Measurements from ENCODE around the gene COLQ.
A peak's percentile ranks its signal among the peaks of the same experiment; 100 is the strongest.

The COLQ gene

DNA sequence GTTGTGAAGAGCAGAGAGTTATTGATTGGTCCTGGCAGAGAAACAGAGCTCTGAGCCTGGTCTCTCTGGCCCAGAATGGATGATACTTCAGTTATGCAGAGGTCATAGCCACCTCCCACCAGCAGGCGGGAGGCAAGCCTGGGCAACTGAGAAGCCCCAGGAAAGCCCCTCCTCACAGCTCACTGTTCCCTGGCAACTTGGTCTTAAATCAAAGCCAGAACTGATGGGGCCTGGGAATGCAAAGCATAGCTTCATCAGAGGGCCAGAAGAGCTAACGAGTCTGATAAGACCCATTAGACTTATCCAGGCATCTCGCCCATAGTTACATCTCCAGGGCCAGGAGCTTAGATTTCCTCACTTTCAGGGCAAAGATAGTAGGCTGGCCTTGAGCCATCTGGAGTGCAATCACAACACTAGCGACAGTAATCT, 5.5 kb upstream of the COLQ start:
- no peak for TF ChIP-seq CTCF (IDR thresholded peaks at IDR 0.05)
- Histone ChIP-seq H3K4me3 (ENCODE audit: low read depth in 1 of 2, low read length in 1 of 2) (no peak overlapping the region), H3K36me3 (no peaks in the 10 kb centered on the region), H3K4me1 (ENCODE audit: control insufficient read depth in 1 of 2, insufficient read depth in 1 of 2, low read depth in 1 of 2, low read length in 1 of 2) (peaks cover 5 to 8% of the 10 kb centered on the region in 2 experiments), H3K9me3 (no peaks in the 10 kb centered on the region), H3K27me3 (no peaks in the 10 kb centered on the region), H3K27ac (no peak overlapping the region)

DNA sequence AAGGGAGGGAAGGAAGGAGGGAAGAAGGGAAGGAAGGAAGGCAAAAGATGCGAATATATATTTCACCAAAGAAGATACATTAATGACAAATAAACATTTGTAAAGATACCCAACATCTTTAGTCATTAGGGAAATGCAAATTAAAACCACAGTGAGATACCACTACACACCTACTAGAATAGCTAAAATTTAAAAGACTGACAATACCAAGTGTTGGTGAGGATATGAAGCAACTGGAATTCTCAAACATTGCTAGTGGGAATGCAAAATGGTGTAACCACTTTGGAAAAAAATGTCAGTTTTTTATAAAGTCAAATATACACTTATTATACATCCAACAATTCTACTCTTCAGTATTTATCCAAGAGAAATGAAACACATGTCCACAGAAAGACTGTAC, 4.3 kb upstream of the COLQ start:
- no peaks in the 10 kb centered on the region for H3K36me3 ChIP-seq
- H3K9me3 ChIP-seq: no peaks in the 10 kb centered on the region
- peaks cover 15 to 21% of the 10 kb centered on the region in 2 experiments for H3K4me1 ChIP-seq (ENCODE audit: control insufficient read depth in 1 of 2, insufficient read depth in 1 of 2, low read depth in 1 of 2, low read length in 1 of 2)
- no peaks in the 10 kb centered on the region for H3K27me3 ChIP-seq
- no peak for TF ChIP-seq CTCF (IDR thresholded peaks at IDR 0.05)
- H3K27ac ChIP-seq: no peak overlapping the region
- no peak overlapping the region for H3K4me3 ChIP-seq (ENCODE audit: low read depth in 1 of 2, low read length in 1 of 2)

DNA sequence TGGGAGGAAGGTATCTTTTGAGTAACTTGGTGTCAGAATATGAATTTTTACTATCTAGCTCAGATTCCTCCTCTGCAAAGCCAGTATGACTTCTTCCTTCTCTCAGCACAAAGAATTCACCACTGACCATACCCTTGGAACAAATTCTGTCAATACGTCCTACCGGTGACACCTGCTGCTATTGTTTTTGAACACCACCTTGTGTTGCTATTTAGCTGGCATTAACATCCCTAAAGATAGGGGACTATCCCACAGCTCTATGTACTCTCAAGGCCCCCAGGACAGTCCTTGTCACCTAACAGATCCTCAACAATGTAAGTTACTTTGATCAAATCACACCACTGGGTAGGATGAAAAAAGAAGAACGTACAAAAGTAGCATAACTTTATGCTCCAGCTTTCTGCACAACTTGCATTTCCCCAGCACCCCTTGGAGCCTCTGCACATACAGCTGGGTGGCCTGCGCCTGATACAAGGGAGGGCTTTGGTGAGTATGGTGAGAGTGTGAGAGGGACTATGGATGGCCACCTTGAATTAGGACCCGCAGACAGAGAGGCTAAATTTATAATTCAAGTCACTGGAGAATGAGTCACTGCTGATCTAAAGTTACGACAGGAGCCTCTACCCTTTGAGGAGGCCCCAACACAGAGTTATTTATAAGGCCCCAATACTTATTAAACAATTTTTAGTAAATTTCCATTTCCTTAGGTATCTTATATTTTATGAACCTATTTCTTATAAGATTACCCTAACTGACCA, 2.3 kb upstream of the COLQ start:
- H3K36me3 ChIP-seq: no peaks in the 10 kb centered on the region
- H3K27me3 ChIP-seq: no peaks in the 10 kb centered on the region
- TF ChIP-seq CTCF (IDR thresholded peaks at IDR 0.05): no peak
- no peak overlapping the region for H3K27ac ChIP-seq
- peaks cover 15 to 24% of the 10 kb centered on the region in 2 experiments for H3K4me1 ChIP-seq (ENCODE audit: control insufficient read depth in 1 of 2, insufficient read depth in 1 of 2, low read depth in 1 of 2, low read length in 1 of 2)
- no peak overlapping the region for H3K4me3 ChIP-seq (ENCODE audit: low read depth in 1 of 2, low read length in 1 of 2)
- H3K9me3 ChIP-seq: no peaks in the 10 kb centered on the region

DNA sequence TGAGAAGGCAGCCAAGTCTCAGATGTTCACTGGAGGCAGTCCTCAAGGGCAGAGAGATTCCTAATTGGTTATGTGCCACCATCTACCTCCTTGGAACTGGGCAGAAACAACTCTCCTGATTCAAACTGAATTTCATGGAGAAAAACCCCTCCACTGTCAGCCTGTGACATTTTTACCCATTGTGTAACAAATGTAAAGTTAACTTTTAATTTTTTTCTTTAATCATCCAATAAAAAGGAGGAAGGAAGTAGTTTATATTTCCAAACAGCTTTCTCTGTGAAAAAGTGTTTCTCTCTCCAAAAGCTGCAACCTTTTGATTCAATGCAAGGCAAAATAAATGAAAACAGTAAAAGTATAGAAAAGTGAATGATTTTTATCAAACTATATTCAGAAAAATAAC, 510 bp upstream of the COLQ start:
- H3K36me3 ChIP-seq: no peaks in the 10 kb centered on the region

GRCh38 chr3:15520804-15521572, 518 bp downstream of the COLQ start:
- Histone ChIP-seq H3K4me3 (ENCODE audit: low read depth in 1 of 2, low read length in 1 of 2) (peak overlapping the region; percentile 30 to 33), H3K27me3 (no peaks in the 10 kb centered on the region), H3K9me3 (no peaks in the 10 kb centered on the region), H3K36me3 (no peaks in the 10 kb centered on the region), H3K27ac (peak overlapping the region; percentile 43), H3K4me1 (ENCODE audit: control insufficient read depth in 1 of 2, insufficient read depth in 1 of 2, low read depth in 1 of 2, low read length in 1 of 2) (peaks cover 15 to 30% of the 10 kb centered on the region in 2 experiments)
- TF ChIP-seq CTCF (IDR thresholded peaks at IDR 0.05): no peak

More for the DNA sequence above, 510 bp upstream of the COLQ start:
- H3K27me3 ChIP-seq: no peaks in the 10 kb centered on the region
- H3K27ac ChIP-seq: peak overlapping the region; percentile 43
- H3K4me3 ChIP-seq (ENCODE audit: low read depth in 1 of 2, low read length in 1 of 2): peak overlapping the region in 1 of 2 experiments; percentile 30
- H3K4me1 ChIP-seq (ENCODE audit: control insufficient read depth in 1 of 2, insufficient read depth in 1 of 2, low read depth in 1 of 2, low read length in 1 of 2): peaks cover 15 to 29% of the 10 kb centered on the region in 2 experiments
- H3K9me3 ChIP-seq: no peaks in the 10 kb centered on the region
- no peak for TF ChIP-seq CTCF (IDR thresholded peaks at IDR 0.05)

Data from neutrophil (primary cell).